ENCODE measurements around the gene DSC1.

DNA sequence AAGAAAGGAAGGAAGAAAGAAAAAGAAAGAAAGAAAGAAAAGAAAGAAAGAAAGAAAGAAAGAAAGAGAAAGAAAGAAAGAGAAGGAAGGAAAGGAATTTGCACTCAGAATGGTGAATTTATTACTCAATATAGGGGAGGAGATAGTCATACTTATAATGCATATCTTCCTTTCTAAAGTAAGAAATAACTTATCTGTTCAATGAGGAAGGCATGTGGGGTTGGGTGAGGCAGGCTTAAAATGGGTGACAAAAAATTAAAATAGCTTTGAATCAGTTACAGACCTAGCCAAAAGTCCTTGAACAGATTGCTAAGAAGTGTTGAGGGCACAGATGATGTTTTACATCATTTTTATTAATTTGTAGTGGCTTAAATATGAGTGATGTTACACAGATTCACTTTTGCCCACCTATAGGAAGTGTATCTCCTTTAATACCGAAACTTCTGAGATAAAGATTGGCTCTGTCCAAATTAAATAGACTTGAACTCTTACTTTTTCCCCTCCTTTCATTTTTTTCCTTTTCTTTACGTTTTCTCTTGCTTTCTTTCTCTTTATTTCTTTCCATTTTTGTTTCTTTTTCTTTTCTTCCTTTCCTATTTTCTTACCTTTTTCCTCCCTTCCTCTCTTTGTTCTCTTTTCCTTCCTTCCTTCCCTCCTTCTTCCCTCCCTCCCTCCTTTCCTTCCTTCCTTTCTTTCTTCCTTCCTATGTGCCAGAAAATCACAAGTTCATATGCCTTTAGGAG is 45.6 kb downstream of the DSC1 start:
- TF ChIP-seq CREB1 (IDR thresholded peaks at IDR 0.05; ENCODE audit: low read depth): no peak
- TF ChIP-seq FOXM1 (IDR thresholded peaks at IDR 0.05; ENCODE audit: borderline replicate concordance, low read depth): no peak
- TF ChIP-seq, protein P1, sequence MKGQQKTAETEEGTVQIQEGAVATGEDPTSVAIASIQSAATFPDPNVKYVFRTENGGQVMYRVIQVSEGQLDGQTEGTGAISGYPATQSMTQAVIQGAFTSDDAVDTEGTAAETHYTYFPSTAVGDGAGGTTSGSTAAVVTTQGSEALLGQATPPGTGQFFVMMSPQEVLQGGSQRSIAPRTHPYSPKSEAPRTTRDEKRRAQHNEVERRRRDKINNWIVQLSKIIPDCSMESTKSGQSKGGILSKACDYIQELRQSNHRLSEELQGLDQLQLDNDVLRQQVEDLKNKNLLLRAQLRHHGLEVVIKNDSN (IDR thresholded peaks at IDR 0.05): no peak
- no peak for TF ChIP-seq EGR1 (IDR thresholded peaks at IDR 0.05)
- no peak for TF ChIP-seq EP300 (IDR thresholded peaks at IDR 0.05; ENCODE audit: borderline replicate concordance)
- TF ChIP-seq RAD21 (IDR thresholded peaks at IDR 0.05; ENCODE audit: low read depth): no peak
- no peak for TF ChIP-seq ZBTB7A (IDR thresholded peaks at IDR 0.05; ENCODE audit: low read depth)
- TF ChIP-seq YY1 (IDR thresholded peaks at IDR 0.05; ENCODE audit: low read depth): no peak
- TF ChIP-seq, protein P2, sequence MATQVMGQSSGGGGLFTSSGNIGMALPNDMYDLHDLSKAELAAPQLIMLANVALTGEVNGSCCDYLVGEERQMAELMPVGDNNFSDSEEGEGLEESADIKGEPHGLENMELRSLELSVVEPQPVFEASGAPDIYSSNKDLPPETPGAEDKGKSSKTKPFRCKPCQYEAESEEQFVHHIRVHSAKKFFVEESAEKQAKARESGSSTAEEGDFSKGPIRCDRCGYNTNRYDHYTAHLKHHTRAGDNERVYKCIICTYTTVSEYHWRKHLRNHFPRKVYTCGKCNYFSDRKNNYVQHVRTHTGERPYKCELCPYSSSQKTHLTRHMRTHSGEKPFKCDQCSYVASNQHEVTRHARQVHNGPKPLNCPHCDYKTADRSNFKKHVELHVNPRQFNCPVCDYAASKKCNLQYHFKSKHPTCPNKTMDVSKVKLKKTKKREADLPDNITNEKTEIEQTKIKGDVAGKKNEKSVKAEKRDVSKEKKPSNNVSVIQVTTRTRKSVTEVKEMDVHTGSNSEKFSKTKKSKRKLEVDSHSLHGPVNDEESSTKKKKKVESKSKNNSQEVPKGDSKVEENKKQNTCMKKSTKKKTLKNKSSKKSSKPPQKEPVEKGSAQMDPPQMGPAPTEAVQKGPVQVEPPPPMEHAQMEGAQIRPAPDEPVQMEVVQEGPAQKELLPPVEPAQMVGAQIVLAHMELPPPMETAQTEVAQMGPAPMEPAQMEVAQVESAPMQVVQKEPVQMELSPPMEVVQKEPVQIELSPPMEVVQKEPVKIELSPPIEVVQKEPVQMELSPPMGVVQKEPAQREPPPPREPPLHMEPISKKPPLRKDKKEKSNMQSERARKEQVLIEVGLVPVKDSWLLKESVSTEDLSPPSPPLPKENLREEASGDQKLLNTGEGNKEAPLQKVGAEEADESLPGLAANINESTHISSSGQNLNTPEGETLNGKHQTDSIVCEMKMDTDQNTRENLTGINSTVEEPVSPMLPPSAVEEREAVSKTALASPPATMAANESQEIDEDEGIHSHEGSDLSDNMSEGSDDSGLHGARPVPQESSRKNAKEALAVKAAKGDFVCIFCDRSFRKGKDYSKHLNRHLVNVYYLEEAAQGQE (IDR thresholded peaks at IDR 0.05; ENCODE audit: low read depth): no peak
- TF ChIP-seq, protein P3, sequence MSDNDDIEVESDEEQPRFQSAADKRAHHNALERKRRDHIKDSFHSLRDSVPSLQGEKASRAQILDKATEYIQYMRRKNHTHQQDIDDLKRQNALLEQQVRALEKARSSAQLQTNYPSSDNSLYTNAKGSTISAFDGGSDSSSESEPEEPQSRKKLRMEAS (IDR thresholded peaks at IDR 0.05): no peak
